Activated T-helper 9 cell treated with anti-CD3 and anti-CD28 coated beads, Interleukin-2, amount 50 U/mL, for 16 hours (primary cell): ENCODE data around the gene FPGS.

Source experiments
- DNase-seq: peaks from one replicate; pipeline ENCODE4 v3.0.0-alpha.2; 2020; ENCODE audit warnings: low read depth

FPGS gene

DNA sequence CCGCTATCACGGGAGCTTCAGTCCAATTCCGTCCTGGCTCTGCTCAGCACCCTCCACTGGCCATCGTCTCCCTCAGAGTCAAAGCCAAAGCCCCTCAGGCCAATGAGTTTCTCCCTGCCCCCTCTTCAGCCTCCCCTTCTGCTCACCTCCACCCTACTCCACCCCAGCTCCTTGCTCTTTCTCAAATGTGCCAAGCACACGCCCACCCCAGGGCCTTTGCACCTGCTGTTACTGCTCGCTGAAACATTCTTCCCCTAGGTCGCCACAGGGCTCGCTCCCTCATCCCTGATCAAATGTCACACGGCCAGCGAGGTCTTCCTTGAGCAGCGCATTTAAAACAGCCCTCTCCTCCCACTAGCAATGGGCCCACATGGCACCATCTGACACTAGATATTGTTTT lies 58.1 kb downstream of the FPGS start:
- no peak for DNase-seq

GRCh38 chr9:127862075-127863011 lies 59.7 kb downstream of the FPGS start:
- DNase-seq, result peak; percentile 25

DNA sequence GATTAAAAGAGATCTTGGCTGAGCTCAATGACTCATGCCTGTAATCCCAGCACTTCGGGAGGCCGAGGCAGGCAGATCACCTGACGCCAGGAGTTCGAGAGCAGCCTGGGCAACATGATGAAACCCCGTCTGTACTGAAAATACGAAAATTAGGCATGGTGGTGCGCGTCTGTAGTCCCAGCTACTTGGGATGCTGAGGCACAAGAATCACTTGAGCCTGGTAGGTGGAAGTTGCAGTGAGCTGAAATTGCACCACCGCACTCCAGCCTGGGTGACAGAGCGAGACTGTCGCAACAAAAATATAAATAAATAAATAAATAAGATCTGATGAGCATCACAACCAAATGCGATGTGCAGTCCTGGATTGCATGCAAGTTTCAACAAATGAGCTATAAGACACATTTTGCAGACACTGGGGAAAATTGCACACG lies 60.5 kb downstream of the FPGS start:
- no peak for DNase-seq
